ENCODE data around the gene SLC22A4. TPM values are rescaled to one million over a fixed set of nuclear protein-coding genes. Genes with fewer than 3 reads are reported as not detected.

The SLC22A4 gene
- total RNA-seq, 1 donor from 2014 or later = 0.48 TPM

DNA sequence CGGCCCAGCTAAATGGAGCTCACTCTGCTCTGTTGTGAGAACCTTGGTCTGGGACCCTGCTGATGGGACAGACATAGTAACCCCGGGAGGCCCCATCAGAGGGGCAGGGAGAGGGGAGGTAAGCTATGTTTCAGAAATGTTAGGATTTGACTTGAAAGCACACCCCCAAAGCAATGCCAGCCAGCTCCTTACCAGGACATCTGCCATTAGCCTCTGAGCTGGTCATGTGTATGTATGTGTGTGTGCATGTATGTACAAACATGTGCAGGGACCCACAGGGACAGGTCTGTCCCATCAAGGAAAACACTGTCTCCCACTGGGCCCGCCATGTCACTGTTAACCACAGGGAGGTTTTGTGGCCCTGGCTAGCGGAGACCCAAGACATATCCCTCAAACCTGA is 14.5 kb downstream of the SLC22A4 start:
- no peak overlapping the region for H3K4me3 Mint-ChIP-seq (ENCODE audit: low read depth)
- TF ChIP-seq, protein P1, sequence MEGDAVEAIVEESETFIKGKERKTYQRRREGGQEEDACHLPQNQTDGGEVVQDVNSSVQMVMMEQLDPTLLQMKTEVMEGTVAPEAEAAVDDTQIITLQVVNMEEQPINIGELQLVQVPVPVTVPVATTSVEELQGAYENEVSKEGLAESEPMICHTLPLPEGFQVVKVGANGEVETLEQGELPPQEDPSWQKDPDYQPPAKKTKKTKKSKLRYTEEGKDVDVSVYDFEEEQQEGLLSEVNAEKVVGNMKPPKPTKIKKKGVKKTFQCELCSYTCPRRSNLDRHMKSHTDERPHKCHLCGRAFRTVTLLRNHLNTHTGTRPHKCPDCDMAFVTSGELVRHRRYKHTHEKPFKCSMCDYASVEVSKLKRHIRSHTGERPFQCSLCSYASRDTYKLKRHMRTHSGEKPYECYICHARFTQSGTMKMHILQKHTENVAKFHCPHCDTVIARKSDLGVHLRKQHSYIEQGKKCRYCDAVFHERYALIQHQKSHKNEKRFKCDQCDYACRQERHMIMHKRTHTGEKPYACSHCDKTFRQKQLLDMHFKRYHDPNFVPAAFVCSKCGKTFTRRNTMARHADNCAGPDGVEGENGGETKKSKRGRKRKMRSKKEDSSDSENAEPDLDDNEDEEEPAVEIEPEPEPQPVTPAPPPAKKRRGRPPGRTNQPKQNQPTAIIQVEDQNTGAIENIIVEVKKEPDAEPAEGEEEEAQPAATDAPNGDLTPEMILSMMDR (IDR thresholded peaks at IDR 0.05; ENCODE audit: unreplicated experiment) = no peak
- peaks cover 5% of the 10 kb centered on the region for H3K36me3 Mint-ChIP-seq (ENCODE audit: insufficient read depth)
- no peaks in the 10 kb centered on the region for H3K27me3 Mint-ChIP-seq
- no peak overlapping the region for H3K27ac Mint-ChIP-seq
- no peaks in the 10 kb centered on the region for H3K4me1 Mint-ChIP-seq (ENCODE audit: low read depth)
- peaks cover 6% of the 10 kb centered on the region for H3K9me3 Mint-ChIP-seq (ENCODE audit: low read depth)
- DNase-seq (ENCODE audit: low spot score, unreplicated experiment) = no peak

DNA sequence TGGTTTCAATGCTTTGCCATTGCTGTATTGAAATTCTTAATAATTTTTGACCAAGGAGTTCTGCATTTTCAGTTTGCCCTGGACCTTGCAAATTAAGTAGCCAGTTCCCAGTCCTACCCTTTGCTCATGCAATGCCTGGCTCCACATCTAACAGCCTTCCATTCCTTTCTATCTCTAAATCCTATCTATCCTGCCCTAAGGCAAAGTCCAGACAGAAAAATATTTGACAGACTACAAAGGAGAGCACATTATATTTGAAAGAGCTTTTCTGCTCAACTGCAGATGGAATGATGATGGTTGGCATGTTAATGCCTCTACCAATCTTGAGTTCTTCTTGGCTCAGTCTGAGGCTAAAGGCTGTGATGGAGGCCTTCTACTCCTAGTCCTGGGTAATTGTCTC is 15.5 kb downstream of the SLC22A4 start:
- Mint-ChIP-seq H3K4me1 (ENCODE audit: low read depth) (no peaks in the 10 kb centered on the region), H3K27ac (no peak overlapping the region), H3K36me3 (ENCODE audit: insufficient read depth) (peaks cover 5% of the 10 kb centered on the region), H3K9me3 (ENCODE audit: low read depth) (peaks cover 6% of the 10 kb centered on the region), H3K4me3 (ENCODE audit: low read depth) (no peak overlapping the region), H3K27me3 (no peaks in the 10 kb centered on the region)
- DNase-seq (ENCODE audit: low spot score, unreplicated experiment) = no peak
- TF ChIP-seq, protein P1 (IDR thresholded peaks at IDR 0.05; ENCODE audit: unreplicated experiment) = no peak

DNA sequence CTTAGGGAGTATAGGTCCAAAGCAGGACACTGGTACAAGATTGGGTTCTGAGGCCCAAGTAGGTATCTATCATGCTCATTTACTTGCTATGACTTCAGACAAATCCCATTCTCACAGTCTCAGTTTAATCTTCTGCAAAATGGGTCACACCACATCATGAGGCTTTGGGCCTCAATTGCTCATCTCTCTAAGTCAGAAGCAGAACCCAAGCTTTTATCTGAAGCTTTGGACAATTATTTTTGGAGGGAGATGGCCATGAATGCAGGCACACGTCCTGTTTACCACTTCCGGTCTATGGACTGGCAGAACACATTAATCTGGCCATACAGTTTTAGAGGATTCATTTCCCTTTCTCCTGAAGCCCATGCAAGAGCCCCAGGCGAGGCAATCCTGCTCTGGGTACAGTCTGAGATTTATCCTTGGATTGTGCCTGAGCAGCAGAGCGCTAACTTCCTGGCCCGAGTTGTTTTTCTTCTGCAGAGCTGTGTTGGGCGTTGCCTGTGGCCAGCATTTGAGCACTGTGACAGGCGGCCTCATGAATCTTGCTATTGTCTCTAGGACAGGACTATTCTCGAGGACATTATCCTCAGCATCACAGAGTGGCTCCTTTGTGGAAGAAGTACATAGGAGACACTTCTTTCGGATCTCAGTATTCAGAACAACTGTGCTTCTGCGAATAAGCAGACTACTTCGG is 16.1 kb downstream of the SLC22A4 start:
- no peak for DNase-seq (ENCODE audit: low spot score, unreplicated experiment)
- H3K36me3 Mint-ChIP-seq (ENCODE audit: insufficient read depth) = peaks cover 2% of the 10 kb centered on the region
- no peaks in the 10 kb centered on the region for H3K4me1 Mint-ChIP-seq (ENCODE audit: low read depth)
- peaks cover 2% of the 10 kb centered on the region for H3K9me3 Mint-ChIP-seq (ENCODE audit: low read depth)
- no peak overlapping the region for H3K27ac Mint-ChIP-seq
- TF ChIP-seq, protein P1 (IDR thresholded peaks at IDR 0.05; ENCODE audit: unreplicated experiment) = no peak
- H3K4me3 Mint-ChIP-seq (ENCODE audit: low read depth) = no peak overlapping the region
- no peaks in the 10 kb centered on the region for H3K27me3 Mint-ChIP-seq

DNA sequence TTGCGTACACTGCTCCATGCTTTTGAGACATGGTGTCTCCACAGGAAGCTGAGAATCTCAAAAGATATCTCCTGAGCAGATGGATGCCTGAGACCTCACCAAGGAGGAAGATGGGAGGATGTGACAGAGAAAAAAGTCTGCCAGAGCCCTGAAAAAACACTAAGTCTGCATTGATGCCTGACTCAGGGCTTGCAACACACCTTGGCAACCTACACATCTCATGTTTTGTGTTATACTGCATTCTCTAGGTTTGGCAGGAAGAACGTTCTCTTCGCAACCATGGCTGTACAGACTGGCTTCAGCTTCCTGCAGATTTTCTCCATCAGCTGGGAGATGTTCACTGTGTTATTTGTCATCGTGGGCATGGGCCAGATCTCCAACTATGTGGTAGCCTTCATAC is 19.2 kb downstream of the SLC22A4 start:
- TF ChIP-seq, protein P1 (IDR thresholded peaks at IDR 0.05; ENCODE audit: unreplicated experiment) = no peak
- DNase-seq (ENCODE audit: low spot score, unreplicated experiment) = no peak

DNA sequence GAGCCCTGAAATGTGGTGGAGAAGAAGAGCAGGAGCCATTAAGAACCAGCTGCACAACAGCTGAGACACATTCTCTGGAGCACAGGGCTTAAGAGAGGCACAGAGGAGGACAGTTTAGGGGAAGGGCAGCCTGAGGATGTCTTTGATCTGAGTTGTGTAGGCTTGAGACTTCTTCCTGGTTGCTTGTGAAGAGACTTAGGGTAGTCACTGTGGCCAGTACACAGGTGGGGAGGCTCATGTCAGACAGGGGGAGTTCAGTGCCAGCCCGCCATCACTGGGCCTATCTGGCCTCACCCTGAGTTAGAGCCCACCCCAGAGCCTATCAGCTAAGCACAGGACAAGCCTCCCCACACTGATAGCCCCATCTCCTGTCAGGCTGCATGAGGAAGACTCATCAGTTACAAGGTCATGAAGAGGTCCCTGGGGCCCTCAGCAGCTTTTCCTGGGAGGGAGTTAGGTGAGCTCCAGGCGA is 19.8 kb downstream of the SLC22A4 start:
- H3K4me3 Mint-ChIP-seq (ENCODE audit: low read depth) = no peak overlapping the region
- no peaks in the 10 kb centered on the region for H3K36me3 Mint-ChIP-seq (ENCODE audit: insufficient read depth)
- no peaks in the 10 kb centered on the region for H3K4me1 Mint-ChIP-seq (ENCODE audit: low read depth)
- H3K9me3 Mint-ChIP-seq (ENCODE audit: low read depth) = no peaks in the 10 kb centered on the region
- no peak for DNase-seq (ENCODE audit: low spot score, unreplicated experiment)
- H3K27ac Mint-ChIP-seq = no peak overlapping the region
- H3K27me3 Mint-ChIP-seq = no peaks in the 10 kb centered on the region
- TF ChIP-seq, protein P1 (IDR thresholded peaks at IDR 0.05; ENCODE audit: unreplicated experiment) = no peak

More for the DNA sequence above, 19.2 kb downstream of the SLC22A4 start:
- no peaks in the 10 kb centered on the region for H3K9me3 Mint-ChIP-seq (ENCODE audit: low read depth)
- no peaks in the 10 kb centered on the region for H3K36me3 Mint-ChIP-seq (ENCODE audit: insufficient read depth)
- no peak overlapping the region for H3K27ac Mint-ChIP-seq
- no peaks in the 10 kb centered on the region for H3K4me1 Mint-ChIP-seq (ENCODE audit: low read depth)
- H3K27me3 Mint-ChIP-seq = no peaks in the 10 kb centered on the region
- no peak overlapping the region for H3K4me3 Mint-ChIP-seq (ENCODE audit: low read depth)

Measured in progenitor cell of endocrine pancreas (in vitro differentiated cells).